Measurements from ENCODE around the gene RRAGB. TPM values are rescaled to one million over a fixed set of nuclear protein-coding genes. Genes with fewer than 3 reads are reported as not detected.
"Not testable (repeated sequence)": the region's sequence is repeated elsewhere in the genome, so short reads cannot be mapped to it uniquely, and the experiment has no call there.

The RRAGB gene
- total RNA-seq, 4 donors from 2014 or later = 12.1 to 35.2 (median 17.6) TPM

DNA sequence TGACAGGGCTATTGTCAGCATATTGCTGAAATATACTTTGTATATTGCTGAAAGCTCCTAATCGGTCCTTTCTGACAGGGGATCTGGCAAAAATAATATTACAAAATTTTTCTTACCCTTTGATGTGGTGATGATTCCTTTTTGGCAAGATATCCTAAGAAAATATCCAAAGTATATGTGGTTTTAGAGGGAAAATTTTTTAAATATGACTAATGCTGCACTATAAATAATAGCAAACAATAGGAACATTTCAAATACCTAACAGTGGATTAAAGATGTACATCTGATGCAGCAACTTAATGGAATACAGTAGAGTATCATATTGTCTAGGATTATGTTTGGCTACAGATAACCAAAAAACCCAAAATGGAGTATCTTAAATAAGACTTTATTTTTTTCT lies 49.6 kb downstream of the RRAGB start:
- WGBS = 36% methylated on average over 1 of the region's 1 CpG
- no peaks in the 10 kb centered on the region for H3K27me3 ChIP-seq
- no peaks in the 10 kb centered on the region for H3K4me1 ChIP-seq
- no peak for DNase-seq (ENCODE audit: low spot score in 2 of 2)
- H3K9me3 ChIP-seq = no peaks in the 10 kb centered on the region
- TF ChIP-seq POLR2A (IDR thresholded peaks at IDR 0.05) = no peak
- TF ChIP-seq POLR2AphosphoS5 (IDR thresholded peaks at IDR 0.05) = no peak
- TF ChIP-seq, protein P1, sequence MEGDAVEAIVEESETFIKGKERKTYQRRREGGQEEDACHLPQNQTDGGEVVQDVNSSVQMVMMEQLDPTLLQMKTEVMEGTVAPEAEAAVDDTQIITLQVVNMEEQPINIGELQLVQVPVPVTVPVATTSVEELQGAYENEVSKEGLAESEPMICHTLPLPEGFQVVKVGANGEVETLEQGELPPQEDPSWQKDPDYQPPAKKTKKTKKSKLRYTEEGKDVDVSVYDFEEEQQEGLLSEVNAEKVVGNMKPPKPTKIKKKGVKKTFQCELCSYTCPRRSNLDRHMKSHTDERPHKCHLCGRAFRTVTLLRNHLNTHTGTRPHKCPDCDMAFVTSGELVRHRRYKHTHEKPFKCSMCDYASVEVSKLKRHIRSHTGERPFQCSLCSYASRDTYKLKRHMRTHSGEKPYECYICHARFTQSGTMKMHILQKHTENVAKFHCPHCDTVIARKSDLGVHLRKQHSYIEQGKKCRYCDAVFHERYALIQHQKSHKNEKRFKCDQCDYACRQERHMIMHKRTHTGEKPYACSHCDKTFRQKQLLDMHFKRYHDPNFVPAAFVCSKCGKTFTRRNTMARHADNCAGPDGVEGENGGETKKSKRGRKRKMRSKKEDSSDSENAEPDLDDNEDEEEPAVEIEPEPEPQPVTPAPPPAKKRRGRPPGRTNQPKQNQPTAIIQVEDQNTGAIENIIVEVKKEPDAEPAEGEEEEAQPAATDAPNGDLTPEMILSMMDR (IDR thresholded peaks at IDR 0.05) = no peak
- TF ChIP-seq EP300 (IDR thresholded peaks at IDR 0.05) = no peak
- no peaks in the 10 kb centered on the region for H3K36me3 ChIP-seq
- no peak overlapping the region for H3K27ac ChIP-seq
- H3K4me3 ChIP-seq = no peak overlapping the region

DNA sequence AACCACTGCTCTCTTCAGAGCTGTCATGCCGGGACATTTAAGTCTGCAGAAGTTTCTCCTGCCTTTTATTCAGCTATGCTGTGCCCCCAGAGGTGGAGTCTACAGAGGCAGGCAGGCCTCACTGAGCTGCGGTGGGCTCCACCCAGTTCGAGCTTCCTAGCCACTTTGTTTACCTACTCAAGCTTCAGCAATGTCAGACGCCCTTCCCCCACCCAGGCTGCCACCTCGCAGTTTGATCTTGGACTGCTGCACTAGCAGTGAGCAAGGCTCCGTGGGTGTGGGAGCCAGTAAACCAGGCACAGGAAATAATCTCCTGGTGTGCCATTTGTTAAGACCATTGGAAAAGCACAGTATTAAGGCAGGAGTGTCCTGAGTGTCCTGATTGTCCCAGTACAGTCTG lies 56.9 kb downstream of the RRAGB start:
- H3K4me3 ChIP-seq; H3K4me1 ChIP-seq; DNase-seq (ENCODE audit: low spot score in 2 of 2); H3K9me3 ChIP-seq; H3K27me3 ChIP-seq; H3K36me3 ChIP-seq; H3K27ac ChIP-seq: not testable (repeated sequence)
- WGBS = 58% methylated on average over 5 of the region's 6 CpGs

- DNase-seq (ENCODE audit: low spot score in 2 of 2) = no peak
- 89% methylated on average over 2 of the region's 2 CpGs for WGBS
- H3K4me1 ChIP-seq = no peaks in the 10 kb centered on the region
- H3K27me3 ChIP-seq = no peaks in the 10 kb centered on the region
- no peak for TF ChIP-seq POLR2A (IDR thresholded peaks at IDR 0.05)
- TF ChIP-seq EP300 (IDR thresholded peaks at IDR 0.05) = no peak
- TF ChIP-seq, protein P1 (IDR thresholded peaks at IDR 0.05) = no peak
- no peak for TF ChIP-seq POLR2AphosphoS5 (IDR thresholded peaks at IDR 0.05)
- no peaks in the 10 kb centered on the region for H3K9me3 ChIP-seq
- H3K27ac ChIP-seq = no peak overlapping the region
- H3K36me3 ChIP-seq = no peaks in the 10 kb centered on the region
- no peak overlapping the region for H3K4me3 ChIP-seq
Observed at GRCh38 chrX:55777596-55777995, 60.0 kb downstream of the RRAGB start.

DNA sequence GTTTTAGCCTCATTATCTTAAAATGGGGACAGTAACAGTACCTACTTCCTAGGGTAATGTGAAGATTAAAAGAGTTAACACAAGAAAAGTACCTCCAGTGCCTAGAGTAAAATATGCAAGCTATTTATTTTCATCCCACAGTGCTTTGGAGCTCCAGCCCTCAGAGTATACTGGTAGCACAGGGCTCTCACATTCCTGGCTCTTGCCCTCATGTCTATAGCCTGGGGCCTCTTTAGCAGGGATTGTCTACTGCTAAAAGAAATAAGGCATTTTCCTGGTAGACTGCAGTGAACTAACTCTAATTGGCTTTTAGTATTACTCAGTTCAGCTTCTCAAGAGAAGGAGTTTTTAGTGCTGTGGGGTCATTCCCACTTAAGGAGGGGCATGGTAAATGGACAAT lies 60.8 kb downstream of the RRAGB start:
- Histone ChIP-seq H3K36me3 (no peaks in the 10 kb centered on the region), H3K27me3 (no peaks in the 10 kb centered on the region), H3K4me1 (no peaks in the 10 kb centered on the region), H3K4me3 (no peak overlapping the region), H3K9me3 (no peaks in the 10 kb centered on the region), H3K27ac (no peak overlapping the region)
- no peak for DNase-seq (ENCODE audit: low spot score in 2 of 2)
- no peak for TF ChIP-seq POLR2AphosphoS5 (IDR thresholded peaks at IDR 0.05)
- TF ChIP-seq, protein P1 (IDR thresholded peaks at IDR 0.05) = no peak
- no peak for TF ChIP-seq POLR2A (IDR thresholded peaks at IDR 0.05)
- TF ChIP-seq EP300 (IDR thresholded peaks at IDR 0.05) = no peak

DNA sequence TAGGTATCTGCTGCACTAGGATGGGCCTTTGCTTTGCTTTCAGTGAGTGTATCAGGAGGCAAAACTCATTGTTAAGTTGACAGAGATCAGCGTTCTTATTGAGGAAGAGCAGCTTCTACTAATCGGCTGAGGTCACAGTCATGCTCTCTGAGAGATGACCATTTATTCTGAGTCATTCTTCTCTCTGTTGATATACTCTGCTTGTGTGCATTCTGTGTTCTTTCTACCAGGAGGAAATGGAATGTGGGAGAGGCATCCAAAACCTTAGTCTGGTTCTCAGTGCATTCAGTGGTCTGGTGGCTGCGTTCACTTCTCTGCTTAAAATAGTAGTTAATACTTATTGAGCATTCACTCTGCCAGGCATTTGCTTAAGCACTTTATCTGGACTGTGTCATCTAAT lies 66.2 kb downstream of the RRAGB start:
- 88% methylated on average over 3 of the region's 3 CpGs for WGBS
- Histone ChIP-seq H3K27ac (no peak overlapping the region), H3K9me3 (no peaks in the 10 kb centered on the region), H3K4me3 (no peak overlapping the region), H3K4me1 (no peaks in the 10 kb centered on the region), H3K27me3 (no peaks in the 10 kb centered on the region), H3K36me3 (no peaks in the 10 kb centered on the region)
- no peak for TF ChIP-seq EP300 (IDR thresholded peaks at IDR 0.05)
- no peak for TF ChIP-seq POLR2A (IDR thresholded peaks at IDR 0.05)
- TF ChIP-seq POLR2AphosphoS5 (IDR thresholded peaks at IDR 0.05) = no peak
- TF ChIP-seq, protein P1 (IDR thresholded peaks at IDR 0.05) = no peak
- DNase-seq (ENCODE audit: low spot score in 2 of 2) = no peak

GRCh38 chrX:55787063-55787462 lies 69.5 kb downstream of the RRAGB start:
- H3K36me3 ChIP-seq = no peaks in the 10 kb centered on the region
- no peak overlapping the region for H3K27ac ChIP-seq
- H3K9me3 ChIP-seq = no peaks in the 10 kb centered on the region
- no peak for DNase-seq (ENCODE audit: low spot score in 2 of 2)
- H3K4me3 ChIP-seq = no peak overlapping the region
- no peaks in the 10 kb centered on the region for H3K4me1 ChIP-seq
- no peak for TF ChIP-seq EP300 (IDR thresholded peaks at IDR 0.05)
- TF ChIP-seq POLR2A (IDR thresholded peaks at IDR 0.05) = no peak
- no peak for TF ChIP-seq POLR2AphosphoS5 (IDR thresholded peaks at IDR 0.05)
- TF ChIP-seq, protein P1 (IDR thresholded peaks at IDR 0.05) = no peak
- H3K27me3 ChIP-seq = no peaks in the 10 kb centered on the region
